Measurements from ENCODE around the gene TMEM44. TPM values are rescaled to one million over a fixed set of nuclear protein-coding genes. Genes with fewer than 3 reads are reported as not detected.
A peak's percentile ranks its signal among the peaks of the same experiment; 100 is the strongest.

Gene TMEM44
- total and polyA plus RNA-seq, 9 of the 15 experiments (the other 6 are each of a cell fraction or from before 2014, with no cell fraction given), result 0.53 to 18.1 (median 11.3) TPM

- TF ChIP-seq TOE1 (IDR thresholded peaks at IDR 0.05; ENCODE audit: borderline replicate concordance), result peak; percentile 86
- TF ChIP-seq TOE1 (CRISPR knock-in tag; IDR thresholded peaks at IDR 0.05; ENCODE audit: borderline replicate concordance, low read depth), result no peak
- TF ChIP-seq MEIS2 (IDR thresholded peaks at IDR 0.05; ENCODE audit: partially characterized antibody), result peak; percentile 63
- no peak for TF ChIP-seq NUFIP1 (IDR thresholded peaks at IDR 0.05; ENCODE audit: partially characterized antibody)
These were observed 61.6 kb downstream of the TMEM44 start (continued) for GRCh38 chr3:194571491-194572142.

GRCh38 chr3:194570898-194571297 is 62.3 kb downstream of the TMEM44 start:
- Histone ChIP-seq H3K4me2 (ENCODE audit: insufficient read depth, low read length) (no peak overlapping the region; the same call in 1 of the 2 replicates), H4K20me1 (replicated peaks; ENCODE audit: control insufficient read depth, insufficient read depth, low read length) (no peaks in the 10 kb centered on the region), H3K36me3 (ENCODE audit: control insufficient read depth, insufficient read depth, low read length) (no peaks in the 10 kb centered on the region), H3K9ac (ENCODE audit: insufficient read depth in 1 of 2, low read depth in 2 of 2, low read length in 2 of 2) (no peak overlapping the region; a peak in 1 of 4 replicates), H3K9me1 (ENCODE audit: control insufficient read depth, insufficient read depth, low read length) (peaks cover 2% of the 10 kb centered on the region), H3K79me2 (ENCODE audit: control insufficient read depth, insufficient read depth, low read length) (no peaks in the 10 kb centered on the region), H3K4me3 (no peak overlapping the region), H3K27ac (ENCODE audit: extremely low read depth, low read depth, low read length) (no peak overlapping the region), H2AFZ (ENCODE audit: low read depth, low read length) (peak overlapping the region; percentile 69; the same call in 1 of the 2 replicates), H3K27me3 (ENCODE audit: control insufficient read depth in 2 of 2, insufficient read depth in 2 of 2, low read length in 2 of 2) (no peaks in the 10 kb centered on the region), H3K9me3 (replicated peaks; ENCODE audit: control insufficient read depth, insufficient read depth, low read depth, low read length) (no peaks in the 10 kb centered on the region), H3K4me1 (replicated peaks in 1 of 2; ENCODE audit: control insufficient read depth in 2 of 2, insufficient read depth in 2 of 2, low read length in 2 of 2) (peaks cover 39 to 45% of the 10 kb centered on the region in 2 experiments)
- ChIA-PET CTCF (ENCODE audit: low intra/inter-chr PET ratio) (no interaction called here), POLR2A (interaction anchor here (0.6 to 2.9 kb wide), 2 partner anchors 9 to 15 kb away, joined by 3 to 10 read pairs; no protein-coding TSS in a partner anchor)
- ATAC-seq (no peak), DNase-seq (ENCODE audit: extremely low read depth in 1 of 4, low spot score in 3 of 4) (no peak), FAIRE-seq (no peak)
- intact Hi-C loops (cut with micrococcal nuclease) (loop anchor here (5.0 kb wide), 1 partner anchor 239 kb away; no protein-coding TSS in a partner anchor), in situ Hi-C loops (cut with MboI) (no loop called here)
- no peak for TF ChIP-seq JUND (IDR thresholded peaks at IDR 0.05; ENCODE audit: borderline replicate concordance, low read depth, low read length)
- TF ChIP-seq JUND (tag; IDR thresholded peaks at IDR 0.05; ENCODE audit: borderline replicate concordance, low read depth, low read length), result 0 out of 3 replicates have a peak, but pooled peaks have one; percentile 27
- TF ChIP-seq ZNF263 (CRISPR knock-in tag; IDR thresholded peaks at IDR 0.05; ENCODE audit: borderline replicate concordance), result no peak
- WGBS (ENCODE audit: insufficient coverage, low coverage, missing lambda C conversion rate), result 53% methylated on average over 8 of the region's 8 CpGs
- BruUV-seq (replicated peaks), result no TSS peak
